ENCODE results near the gene UBAC2.
"Not testable (repeated sequence)": the region's sequence is repeated elsewhere in the genome, so short reads cannot be mapped to it uniquely, and the experiment has no call there.

The UBAC2 gene

GRCh38 chr13:99396446-99396845, 195.8 kb downstream of the UBAC2 start:
- no peak for DNase-seq (ENCODE audit: low spot score)

DNA sequence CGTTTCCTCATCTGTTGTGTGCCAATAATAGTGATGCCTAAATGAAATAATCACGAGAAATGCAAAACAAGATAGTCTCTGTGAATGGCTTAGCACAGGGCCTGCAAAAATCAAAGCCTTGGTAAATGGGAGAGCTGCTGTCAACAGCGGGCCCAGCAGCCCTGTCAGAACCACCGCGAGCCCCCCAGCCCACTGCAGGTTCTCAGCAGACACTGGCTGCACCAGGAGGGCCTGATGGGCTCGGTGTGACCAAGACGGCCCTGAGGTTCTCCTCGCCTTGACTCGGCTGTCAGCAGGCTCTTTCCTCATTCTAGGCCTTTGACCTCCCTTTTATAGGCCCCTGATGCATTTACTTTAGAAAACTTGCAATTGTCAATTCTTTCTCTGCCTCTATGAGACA, 197.4 kb downstream of the UBAC2 start:
- no peak for DNase-seq (ENCODE audit: low spot score)

- no peak for DNase-seq (ENCODE audit: low spot score)
These were observed 198.4 kb downstream of the UBAC2 start for GRCh38 chr13:99398916-99399622.

- DNase-seq (ENCODE audit: low spot score): no peak
These were observed 198.9 kb downstream of the UBAC2 start for GRCh38 chr13:99399623-99399974.

- no peak for DNase-seq (ENCODE audit: low spot score)
These were observed 202.9 kb downstream of the UBAC2 start for GRCh38 chr13:99403458-99403971.

DNA sequence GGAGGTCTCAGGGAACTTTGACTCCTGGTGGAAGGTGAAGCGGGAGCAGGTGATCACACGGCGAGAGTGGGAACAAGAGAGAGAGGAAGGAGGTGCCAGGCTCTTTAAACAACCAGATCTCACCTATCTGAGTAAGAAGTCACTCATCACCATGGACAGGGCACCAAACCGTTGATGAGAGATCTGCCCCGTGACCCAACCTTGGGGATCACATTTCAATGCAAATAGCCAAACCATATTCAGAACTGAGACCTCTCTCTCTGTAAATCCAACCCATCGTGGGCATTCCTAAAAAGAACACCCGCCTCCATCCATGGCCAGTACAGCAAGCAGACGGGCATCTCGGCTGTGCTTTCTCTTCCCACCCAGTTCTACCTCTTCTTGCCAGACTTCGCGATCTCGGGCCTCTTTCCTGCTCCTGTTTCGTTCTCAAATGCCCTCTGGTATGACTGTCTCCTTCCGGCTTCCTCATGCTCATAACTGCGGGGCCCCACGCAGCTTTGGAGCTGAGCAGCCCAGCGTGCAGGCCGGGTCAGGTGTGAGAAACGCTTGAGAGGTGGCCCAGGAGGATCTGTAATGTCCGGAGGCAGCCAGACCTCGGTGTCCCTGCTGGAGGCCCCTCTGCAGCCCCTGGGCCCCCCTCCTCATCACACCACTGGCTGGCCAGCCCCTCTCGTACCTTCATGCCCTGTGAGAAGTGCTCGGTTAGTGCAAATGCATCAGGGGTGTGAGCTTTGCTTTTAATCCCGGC, 203.5 kb downstream of the UBAC2 start:
- DNase-seq (ENCODE audit: low spot score): peak; percentile 7

DNA sequence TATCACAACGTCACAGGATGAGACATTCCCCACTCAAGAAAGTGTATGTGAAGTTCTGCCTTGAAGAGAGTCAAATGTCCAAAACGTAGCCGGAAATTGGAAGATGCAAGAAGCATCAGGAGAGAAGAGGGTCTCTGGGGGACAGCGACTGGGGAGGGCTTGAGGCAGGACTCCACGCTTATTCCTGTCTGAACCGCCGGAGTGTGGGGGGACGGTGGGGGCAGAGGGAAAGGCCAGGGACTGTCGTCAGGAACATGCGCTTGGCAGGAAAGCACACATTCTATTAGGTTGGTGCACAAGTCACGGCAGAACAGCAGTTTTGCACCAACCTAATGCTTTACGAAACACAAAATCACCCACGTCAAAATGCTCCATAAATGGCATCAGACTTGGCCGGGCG, 205.3 kb downstream of the UBAC2 start:
- no peak for DNase-seq (ENCODE audit: low spot score)

DNA sequence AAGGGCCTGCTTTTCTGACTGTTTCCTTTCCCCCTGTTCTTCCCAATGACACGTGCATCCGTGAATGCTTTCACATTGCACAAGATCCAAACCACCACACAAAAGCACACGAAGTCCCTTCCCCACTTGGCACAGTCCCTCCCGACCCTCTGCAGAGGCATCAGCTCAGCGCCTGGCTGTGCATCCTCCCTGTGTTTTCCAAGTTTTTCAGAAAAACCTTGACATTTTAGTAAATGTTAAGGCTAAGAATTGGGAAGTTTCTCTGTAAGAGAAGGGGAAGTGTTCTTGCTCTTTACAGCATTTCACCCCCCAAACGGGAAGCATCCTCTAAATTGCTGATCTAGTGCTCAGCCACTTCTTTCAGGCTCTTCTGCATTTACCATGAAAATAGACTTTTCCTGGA, 206.1 kb downstream of the UBAC2 start:
- no peak for DNase-seq (ENCODE audit: low spot score)

DNA sequence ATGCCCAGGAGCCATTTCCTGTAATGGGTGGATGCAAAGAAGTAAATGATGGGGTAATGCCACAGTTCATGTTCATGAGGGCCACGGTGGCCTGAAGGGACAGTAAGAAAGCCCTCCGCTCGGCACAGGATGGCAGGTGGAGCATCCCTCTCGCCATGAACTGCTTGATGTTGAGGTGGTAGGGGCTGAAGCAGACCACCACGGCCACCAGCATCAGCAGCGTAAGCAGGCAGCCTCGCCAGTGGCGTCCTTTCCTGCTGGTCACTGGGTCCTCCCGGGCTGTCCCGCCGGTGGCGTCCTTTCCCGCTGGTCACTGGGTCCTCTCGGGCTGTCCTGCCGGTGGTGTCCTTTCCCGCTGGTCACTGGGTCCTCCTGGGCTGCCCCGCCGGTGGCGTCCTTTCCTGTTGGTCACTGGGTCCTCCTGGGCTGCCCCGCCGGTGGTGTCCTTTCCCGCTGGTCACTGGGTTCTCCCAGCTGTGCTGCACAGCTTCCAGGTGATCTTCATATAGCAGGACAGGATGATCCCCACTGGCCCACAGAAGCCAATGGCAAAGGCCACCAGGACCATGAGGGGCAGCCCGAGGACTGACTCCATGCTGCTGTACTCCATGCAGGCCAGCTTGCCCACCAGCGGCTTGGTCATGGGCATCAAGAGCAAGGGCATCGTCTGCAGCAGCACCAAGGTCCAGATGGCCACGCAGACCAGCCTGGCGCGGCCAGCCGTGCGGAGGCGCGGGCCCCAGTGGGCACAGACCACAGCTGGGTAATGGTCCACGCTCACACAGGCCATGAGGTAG, 207.4 kb downstream of the UBAC2 start:
- DNase-seq (ENCODE audit: low spot score): no peak

DNA sequence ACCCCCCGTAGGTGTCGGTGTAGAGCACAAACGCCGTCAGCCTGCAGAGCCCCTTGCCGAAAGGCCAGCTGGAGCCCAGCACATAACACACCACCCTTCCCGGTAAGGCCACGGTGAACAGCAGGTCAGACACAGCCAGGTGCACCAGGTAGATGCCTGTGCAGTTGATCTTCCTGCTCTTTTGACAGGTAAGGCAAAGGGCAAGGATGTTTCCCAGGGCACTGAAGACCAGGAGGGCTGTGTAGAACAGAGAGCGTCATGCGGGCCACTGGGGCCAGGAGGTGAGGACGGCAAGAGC, 208.0 kb downstream of the UBAC2 start:
- no peak for DNase-seq (ENCODE audit: low spot score)

DNA sequence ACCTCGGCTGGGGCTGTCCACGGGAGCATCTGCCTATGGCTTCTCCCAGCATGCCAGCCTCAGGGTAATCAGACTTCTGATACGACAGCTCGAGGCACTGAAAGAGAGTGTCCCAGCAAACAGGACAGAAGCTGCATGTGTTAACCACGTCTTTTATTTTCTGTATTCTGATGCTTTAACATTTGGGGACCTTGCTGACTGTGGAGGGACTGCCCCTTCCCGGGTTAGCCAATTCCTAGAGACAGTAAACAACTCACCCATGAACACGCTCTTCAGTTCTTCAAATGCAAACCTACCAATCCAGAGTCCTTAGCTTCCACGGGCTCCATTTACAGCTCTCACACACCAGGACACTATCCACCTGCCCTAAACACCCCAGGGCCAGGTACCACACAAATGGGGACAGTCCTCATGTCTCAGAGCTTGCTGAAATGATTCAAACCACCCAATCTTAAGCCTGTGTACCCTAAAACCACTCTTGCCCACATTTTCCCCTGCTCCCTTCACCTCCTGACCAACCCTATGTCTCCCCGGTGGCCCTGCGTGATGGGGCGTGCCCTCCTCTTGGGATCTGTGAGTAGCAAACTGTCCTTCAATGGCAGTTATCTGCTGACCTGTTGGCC, 208.9 kb downstream of the UBAC2 start:
- not testable (repeated sequence) for DNase-seq (ENCODE audit: low spot score)

GRCh38 chr13:99410646-99411475, 210.2 kb downstream of the UBAC2 start:
- not testable (repeated sequence) for DNase-seq (ENCODE audit: low spot score)

DNA sequence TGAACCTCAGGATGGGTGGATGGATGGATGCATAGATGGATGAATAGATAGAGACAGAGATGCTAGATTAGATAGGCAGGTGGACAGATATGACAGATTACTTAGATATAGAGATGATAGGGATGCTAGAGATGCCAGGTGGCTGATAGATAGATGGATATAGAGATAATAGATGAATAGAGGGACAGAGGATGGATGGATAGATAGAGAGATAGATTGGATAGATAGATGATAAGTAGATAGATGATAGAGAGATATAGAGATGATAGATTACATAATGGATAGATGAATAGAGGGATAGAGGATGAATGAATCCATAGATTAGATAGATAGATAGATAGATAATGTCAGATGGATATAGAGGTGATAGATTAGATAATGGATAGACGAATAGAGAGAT, 212.2 kb downstream of the UBAC2 start:
- no peak for DNase-seq (ENCODE audit: low spot score)

DNA sequence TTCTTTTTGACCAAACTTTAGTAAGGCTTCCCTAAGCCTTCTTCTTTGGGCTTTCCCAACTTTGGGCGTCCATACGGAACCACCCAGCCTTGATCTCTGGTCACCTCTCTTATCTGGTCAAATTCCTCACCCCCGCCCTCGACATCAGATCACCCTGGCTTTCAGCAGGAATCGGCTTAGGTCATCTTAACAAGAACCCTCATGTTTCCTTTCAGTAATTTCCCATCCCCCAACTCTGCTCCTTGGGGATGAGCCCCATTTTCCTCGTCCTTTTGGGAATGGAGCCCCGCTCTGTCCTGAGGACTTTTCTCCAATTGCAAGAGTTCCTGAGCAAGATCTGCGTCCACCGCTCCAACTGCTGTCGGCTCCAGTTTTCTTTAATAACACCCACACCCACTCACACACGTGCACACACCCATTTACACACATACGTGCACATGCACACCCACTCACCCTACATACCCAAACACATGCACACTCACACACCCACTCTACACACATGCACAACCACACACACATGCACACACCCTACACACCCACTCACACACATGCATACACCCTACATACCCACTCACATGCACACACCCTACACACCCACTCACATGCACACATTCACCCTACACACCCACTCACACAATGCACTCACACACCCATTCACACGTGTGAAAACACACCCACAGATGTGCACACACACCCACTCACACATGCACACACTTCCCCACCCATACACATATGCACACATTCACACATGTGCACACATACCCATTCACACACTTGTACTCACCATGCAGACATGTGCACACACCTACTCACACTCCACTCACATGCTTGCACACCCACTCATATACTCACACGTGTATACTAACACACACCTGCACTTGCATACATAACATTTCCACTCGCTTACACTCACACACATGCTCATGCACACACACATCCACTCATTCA, 213.7 kb downstream of the UBAC2 start:
- DNase-seq (ENCODE audit: low spot score): no peak

DNA sequence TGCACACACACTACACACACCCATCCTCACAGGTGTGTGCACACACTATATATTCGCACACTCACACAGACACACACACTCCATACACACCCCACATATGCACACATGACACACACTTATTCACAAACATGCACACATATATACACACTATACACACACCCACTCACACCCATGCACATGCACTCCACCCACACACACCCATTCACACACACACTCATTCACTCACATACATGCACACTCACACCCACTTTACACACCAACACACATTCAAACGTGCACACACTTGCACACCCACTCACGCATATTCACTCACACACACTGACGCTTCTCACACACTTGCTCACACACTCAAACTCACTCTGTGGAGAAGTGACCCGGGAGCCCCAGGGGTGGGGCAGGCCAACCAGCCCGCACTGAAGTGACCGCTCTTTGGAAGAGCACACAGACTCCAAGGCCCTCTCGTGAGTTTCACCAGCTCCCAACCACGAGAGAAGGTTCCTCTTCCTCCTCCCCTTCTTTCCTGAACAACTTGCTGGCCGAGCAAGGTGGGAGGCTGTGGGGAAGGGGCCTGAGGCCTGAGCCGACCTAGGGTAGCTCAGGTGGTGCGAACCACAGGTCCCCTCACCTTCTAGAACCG, 214.5 kb downstream of the UBAC2 start:
- DNase-seq (ENCODE audit: low spot score): no peak

GRCh38 chr13:99415851-99416331, 215.2 kb downstream of the UBAC2 start:
- no peak for DNase-seq (ENCODE audit: low spot score)

DNA sequence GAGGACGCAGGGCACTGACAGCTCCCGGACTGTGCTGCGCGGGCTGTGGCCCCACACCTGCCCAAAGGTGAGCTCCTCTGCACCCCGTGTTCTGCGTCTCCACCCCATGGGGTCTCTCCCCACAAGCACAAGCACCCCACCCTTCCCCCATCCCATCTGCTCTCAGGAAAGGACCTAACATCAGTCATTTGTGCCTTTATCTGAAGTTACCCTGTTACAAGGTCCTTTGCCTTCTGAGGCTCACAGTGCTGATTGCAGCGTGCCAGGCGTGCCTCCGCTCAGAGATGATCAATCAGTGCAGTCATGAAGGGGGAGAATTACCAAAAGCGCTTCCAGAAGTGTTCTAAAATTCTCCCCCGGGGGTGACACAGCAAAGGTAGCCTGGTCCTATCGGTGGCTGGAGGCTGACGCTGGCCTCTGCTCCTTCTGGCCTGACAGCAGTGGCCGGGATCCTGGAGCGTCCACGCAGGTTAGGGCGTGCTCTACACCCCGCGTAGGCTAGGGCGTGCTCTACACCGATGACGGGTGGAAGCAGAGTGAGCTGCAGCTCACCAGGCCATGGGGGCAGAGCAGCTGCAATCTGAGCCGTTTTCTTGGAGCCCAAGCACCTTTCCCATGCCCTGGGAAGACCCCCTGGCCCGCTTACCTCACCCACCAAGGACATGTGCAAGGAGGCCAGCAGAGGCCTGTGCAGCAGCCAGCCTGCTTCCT, 215.9 kb downstream of the UBAC2 start:
- DNase-seq (ENCODE audit: low spot score): no peak

GRCh38 chr13:99417201-99418102, 216.8 kb downstream of the UBAC2 start:
- DNase-seq (ENCODE audit: low spot score): no peak

Data from AG08395 (cell line).